B cell (primary cell): ENCODE measurements around the gene IFTAP. TPM values are rescaled to one million over a fixed set of nuclear protein-coding genes. Genes with fewer than 3 reads are reported as not detected.

Experiments used
- ATAC-seq: fragments of 200-7000 bp; cut with Tn5 transposase; one replicate; pipeline ENCODE4 v1.10.0; 2021; ENCODE audit warnings: low read depth, mild to moderate bottlenecking, moderate number of reproducible peaks, moderate library complexity
- CTCF ChIA-PET: fragments of 350-600 bp; sonication (Branson Sonifier 250); formaldehyde crosslinking; loops from one replicate; lab custom pipeline; 2021; ENCODE audit warnings: antibody characterized with exemption, inconsistent platforms; lab: Charles Lee
- POLR2A ChIA-PET: fragments of 350-600 bp; sonication (Branson Sonifier 250); formaldehyde crosslinking; loops from one replicate; lab custom pipeline; 2021; ENCODE audit warnings: antibody characterized with exemption; lab: Charles Lee
- DNase-seq: peaks from one replicate; pipeline ENCODE4 v3.0.0; 2013
- H2AFZ ChIP-seq: 2 replicates; pipeline ENCODE4 v1.6.1; 2012; ENCODE audit warnings: mild to moderate bottlenecking, low read depth, low read length; ENCODE audit not compliant: insufficient read depth, poor library complexity, severe bottlenecking
- H3K27ac ChIP-seq, 2 donors: 1 replicate in 1 of 2; 2 replicates in 1 of 2; pipeline ENCODE4 v1.5.1; 2012 to 2013; ENCODE audit warnings: low read length in 2 of 2, mild to moderate bottlenecking in 2 of 2, moderate library complexity in 1 of 2
- H3K27me3 ChIP-seq, 4 experiments: fragments of 200-600 bp in 1 of 4; sonication (generic) in 1 of 4; replicated peaks in 1 of 4; 1 replicate in 2 of 4; 2 replicates in 2 of 4; pipeline versions ENCODE4 v1.6.1 to v1.7.0; 2013 to 2016; ENCODE audit warnings: low read length in 3 of 4, mild to moderate bottlenecking in 2 of 4, mixed read lengths in 1 of 4, moderate library complexity in 1 of 4; ENCODE audit not compliant: insufficient read depth in 4 of 4, control insufficient read depth in 3 of 4; ENCODE audit errors: control extremely low read depth in 1 of 4
- H3K36me3 ChIP-seq, 2 experiments: replicated peaks in 1 of 2; 1 replicate in 1 of 2; 2 replicates in 1 of 2; pipeline versions ENCODE4 v1.6.1 to v1.7.1; 2013; ENCODE audit warnings: low read length in 1 of 2; ENCODE audit not compliant: insufficient read depth in 2 of 2, control insufficient read depth in 1 of 2; ENCODE audit errors: control extremely low read depth in 1 of 2, extremely low read depth in 1 of 2
- H3K4me1 ChIP-seq, 2 donors: fragments of 200-600 bp in 1 of 2; sonication (generic) in 1 of 2; 1 replicate in 1 of 2; 2 replicates in 1 of 2; pipeline versions ENCODE4 v1.5.1 to v1.6.1; 2013 to 2017; ENCODE audit warnings: low read length in 2 of 2; ENCODE audit not compliant: control insufficient read depth in 2 of 2, insufficient read depth in 2 of 2
- H3K4me2 ChIP-seq: replicated peaks from 2 replicates; pipeline ENCODE3; 2012; ENCODE audit warnings: mild to moderate bottlenecking, low read depth, low read length; ENCODE audit not compliant: poor library complexity, severe bottlenecking
- H3K4me3 ChIP-seq, 5 experiments: fragments of 200-600 bp in 1 of 5; sonication (generic) in 1 of 5; 1 replicate in 3 of 5; 2 replicates in 2 of 5; pipeline versions ENCODE4 v1.5.1 to v1.7.0; 2011 to 2016; ENCODE audit warnings: low read length in 4 of 5, mild to moderate bottlenecking in 4 of 5, low read depth in 2 of 5, control low read depth in 1 of 5, moderate library complexity in 1 of 5; ENCODE audit not compliant: insufficient read depth in 1 of 5; ENCODE audit errors: control extremely low read depth in 1 of 5, extremely low read depth in 1 of 5
- H3K79me2 ChIP-seq: fragments of 200-600 bp; sonication (generic); one replicate; pipeline ENCODE4 v1.6.0; 2016; ENCODE audit warnings: low read length; ENCODE audit not compliant: control insufficient read depth, insufficient read depth
- H3K9ac ChIP-seq: fragments of 200-600 bp; sonication (generic); 2 replicates; pipeline ENCODE4 v1.6.1; 2017; ENCODE audit warnings: mild to moderate bottlenecking, low read length, moderate library complexity
- H3K9me3 ChIP-seq, 3 donors: one replicate each; pipeline versions ENCODE4 v1.6.1 to v1.7.1; 2013; ENCODE audit warnings: low read length in 2 of 3; ENCODE audit not compliant: control insufficient read depth in 2 of 3, insufficient read depth in 1 of 3; ENCODE audit errors: control extremely low read depth in 1 of 3
- H4K20me1 ChIP-seq: 2 replicates; pipeline ENCODE4 v1.6.0; 2012; ENCODE audit warnings: mild to moderate bottlenecking, low read length; ENCODE audit not compliant: insufficient read depth, control insufficient read depth, poor library complexity, severe bottlenecking
- H3K27ac Mint-ChIP-seq: one replicate; pipeline ENCODE4 v1.8.0; 2021; ENCODE audit warnings: mixed read lengths
- H3K27me3 Mint-ChIP-seq: one replicate; pipeline ENCODE4 v1.8.0; 2021; ENCODE audit warnings: mixed read lengths
- H3K4me1 Mint-ChIP-seq: one replicate; pipeline ENCODE4 v1.8.0; 2021; ENCODE audit warnings: mixed read lengths
- H3K4me3 Mint-ChIP-seq: one replicate; pipeline ENCODE4 v1.8.0; 2021; ENCODE audit warnings: mixed read lengths
- H3K9me3 Mint-ChIP-seq: one replicate; pipeline ENCODE4 v1.8.0; 2022; ENCODE audit warnings: mixed read lengths; ENCODE audit not compliant: insufficient read depth
- EZH2 ChIP-seq: IDR thresholded peaks from 2 replicates; pipeline ENCODE4 v1.6.1; 2012; ENCODE audit warnings: borderline replicate concordance, low read depth, mild to moderate bottlenecking, moderate library complexity, low read length; ENCODE audit not compliant: insufficient read depth, poor library complexity, severe bottlenecking
- WGBS: methylation state at CpG from one replicate; pipeline ENCODE4 v1.1.5; 2013; ENCODE audit warnings: missing lambda C conversion rate; ENCODE audit not compliant: insufficient coverage; 5-methylcytosine and 5-hydroxymethylcytosine counted together
- intact Hi-C: fragments of 100-400 bp; cut with micrococcal nuclease; formaldehyde crosslinking; loops from one replicate; pipeline ENCODE4 v1.10.0; 2022
- polyA plus RNA-seq: library from polyadenylated mRNA; depleted of rRNA; stranded (reverse); fragments of >200 nt; gene quantifications from 2 replicates; pipeline ENCODE4 v1.2.3, GENCODE V29; 2012
- total RNA-seq, 2 donors: library from RNA; stranded (reverse); fragments of 120-200 nt in 1 of 2; gene quantifications; 1 replicate in 1 of 2; 2 replicates in 1 of 2; pipeline versions ENCODE4 v1.2.3 to v1.2.4, GENCODE V29; 2013 to 2022
- TF ChIP-seq, protein P1 (sequence below): fragments of 200-600 bp; IDR thresholded peaks from one replicate; pipeline ENCODE4 v1.8.0; 2022; ENCODE audit warnings: antibody characterized with exemption, mild to moderate bottlenecking

Gene IFTAP
- total and polyA plus RNA-seq, 2 donors (not counting 1 experiment from before 2014, with no cell fraction given): 0.31 TPM; not detected in 1

DNA sequence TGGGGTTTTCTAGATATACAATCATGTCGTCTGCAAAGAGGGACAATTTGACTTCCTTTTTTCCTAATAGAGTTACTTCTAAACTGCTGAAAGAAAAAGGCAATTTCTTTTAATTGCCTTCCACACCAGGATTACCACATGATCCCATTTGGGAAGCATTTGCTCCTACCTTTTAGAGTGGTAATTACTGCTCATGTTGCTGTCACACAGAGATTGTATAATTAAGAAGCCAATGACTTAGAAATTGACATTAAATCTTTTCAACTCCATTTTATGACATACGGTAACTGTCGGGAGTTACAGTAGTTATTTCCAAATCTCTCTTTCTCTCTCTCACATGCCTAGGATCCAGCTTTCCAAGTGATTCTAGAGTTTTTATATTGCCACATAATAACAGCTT lies 21.5 kb downstream of the IFTAP start:
- POLR2A ChIA-PET: no interaction called here
- no peak overlapping the region for H3K27ac Mint-ChIP-seq

DNA sequence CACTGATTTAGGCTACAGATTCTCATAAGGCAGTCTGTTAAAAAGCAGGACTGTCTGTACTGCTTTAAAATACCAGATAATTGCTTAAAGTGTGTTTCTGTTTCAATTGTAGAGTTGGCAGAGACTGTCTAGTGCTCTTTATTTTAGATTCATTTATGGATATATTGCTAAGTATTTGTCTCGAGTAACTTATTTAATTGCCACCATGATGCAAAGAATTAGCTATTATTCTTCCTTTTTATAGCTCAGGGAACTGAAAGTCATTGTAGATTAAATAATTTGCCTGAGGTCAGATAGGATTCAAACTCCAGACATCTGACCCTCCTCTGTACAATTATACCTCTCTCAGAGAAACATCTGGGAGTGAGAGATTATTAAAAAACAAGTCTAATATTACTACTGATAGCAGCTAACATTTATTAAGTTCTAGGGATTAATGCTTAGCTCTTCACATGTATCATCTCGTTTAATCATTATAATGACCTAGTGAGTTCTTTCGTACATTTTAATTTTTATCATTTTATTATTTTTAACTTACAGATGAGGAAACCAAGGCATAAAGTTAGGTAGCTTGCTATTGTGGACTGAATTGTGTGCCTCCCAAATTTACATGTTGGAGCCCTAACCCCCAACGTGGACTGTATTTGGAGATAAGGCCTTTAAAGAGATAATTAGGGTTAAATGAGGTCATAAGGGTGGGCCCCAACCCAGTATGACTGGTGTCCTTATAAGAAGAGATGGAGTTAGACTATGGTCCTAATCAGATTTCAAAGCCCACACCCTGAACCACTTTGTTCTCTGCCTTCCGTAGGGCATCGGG lies 23.5 kb downstream of the IFTAP start:
- Histone ChIP-seq H3K27ac (no peak overlapping the region), H3K4me2 (no peak overlapping the region), H3K27me3 (peaks cover 0 to 31% (median 6%) of the 10 kb centered on the region in 4 experiments), H3K36me3 (no peaks in the 10 kb centered on the region), H3K4me3 (no peak overlapping the region), H3K9me3 (peaks cover 0 to 4% (median 0%) of the 10 kb centered on the region in 3 donors), H3K79me2 (no peaks in the 10 kb centered on the region), H3K4me1 (peaks cover 5 to 6% of the 10 kb centered on the region in 2 donors), H2AFZ (no peak overlapping the region), H4K20me1 (no peaks in the 10 kb centered on the region), H3K9ac (no peak overlapping the region)
- H3K27me3 Mint-ChIP-seq: peaks cover 39% of the 10 kb centered on the region
- ChIA-PET CTCF (interaction anchor here (0.6 kb wide), 1 partner anchor 53 kb away, joined by 3 read pairs; no protein-coding TSS in a partner anchor), POLR2A (no interaction called here)
- DNase-seq (no peak), ATAC-seq (no peak)
- no peak overlapping the region for H3K27ac Mint-ChIP-seq
- TF ChIP-seq, protein P1, sequence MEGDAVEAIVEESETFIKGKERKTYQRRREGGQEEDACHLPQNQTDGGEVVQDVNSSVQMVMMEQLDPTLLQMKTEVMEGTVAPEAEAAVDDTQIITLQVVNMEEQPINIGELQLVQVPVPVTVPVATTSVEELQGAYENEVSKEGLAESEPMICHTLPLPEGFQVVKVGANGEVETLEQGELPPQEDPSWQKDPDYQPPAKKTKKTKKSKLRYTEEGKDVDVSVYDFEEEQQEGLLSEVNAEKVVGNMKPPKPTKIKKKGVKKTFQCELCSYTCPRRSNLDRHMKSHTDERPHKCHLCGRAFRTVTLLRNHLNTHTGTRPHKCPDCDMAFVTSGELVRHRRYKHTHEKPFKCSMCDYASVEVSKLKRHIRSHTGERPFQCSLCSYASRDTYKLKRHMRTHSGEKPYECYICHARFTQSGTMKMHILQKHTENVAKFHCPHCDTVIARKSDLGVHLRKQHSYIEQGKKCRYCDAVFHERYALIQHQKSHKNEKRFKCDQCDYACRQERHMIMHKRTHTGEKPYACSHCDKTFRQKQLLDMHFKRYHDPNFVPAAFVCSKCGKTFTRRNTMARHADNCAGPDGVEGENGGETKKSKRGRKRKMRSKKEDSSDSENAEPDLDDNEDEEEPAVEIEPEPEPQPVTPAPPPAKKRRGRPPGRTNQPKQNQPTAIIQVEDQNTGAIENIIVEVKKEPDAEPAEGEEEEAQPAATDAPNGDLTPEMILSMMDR: no peak
- TF ChIP-seq EZH2: no peak
- no peak overlapping the region for H3K4me3 Mint-ChIP-seq
- 71% methylated on average over 1 of the region's 6 CpGs for WGBS
- no peaks in the 10 kb centered on the region for H3K9me3 Mint-ChIP-seq
- intact Hi-C loops: no loop called here
- H3K4me1 Mint-ChIP-seq: peaks cover 8% of the 10 kb centered on the region

More for the DNA sequence above, 21.5 kb downstream of the IFTAP start:
- no peak overlapping the region for H3K4me2 ChIP-seq
- Mint-ChIP-seq H3K4me3 (no peak overlapping the region), H3K27me3 (peaks cover 45% of the 10 kb centered on the region), H3K9me3 (no peaks in the 10 kb centered on the region), H3K4me1 (peaks cover 8% of the 10 kb centered on the region)
- no peak overlapping the region for H3K9ac ChIP-seq
- no peak overlapping the region for H2AFZ ChIP-seq
- H3K36me3 ChIP-seq: no peaks in the 10 kb centered on the region
- intact Hi-C loops: no loop called here
- H3K27me3 ChIP-seq: peaks cover 0 to 26% (median 6%) of the 10 kb centered on the region in 4 experiments
- 100% methylated on average over 2 of the region's 3 CpGs for WGBS
- CTCF ChIA-PET: no interaction called here
- peaks cover 0 to 4% (median 0%) of the 10 kb centered on the region in 3 donors for H3K9me3 ChIP-seq
- no peak overlapping the region for H3K4me3 ChIP-seq
- DNase-seq (no peak), ATAC-seq (no peak)
- peaks cover 5 to 6% of the 10 kb centered on the region in 2 donors for H3K4me1 ChIP-seq
- no peaks in the 10 kb centered on the region for H3K79me2 ChIP-seq
- TF ChIP-seq EZH2: no peak
- TF ChIP-seq, protein P1: no peak
- no peaks in the 10 kb centered on the region for H4K20me1 ChIP-seq
- no peak overlapping the region for H3K27ac ChIP-seq
